ENCODE data around the gene MAP2K7. TPM values are rescaled to one million over a fixed set of nuclear protein-coding genes. Genes with fewer than 3 reads are reported as not detected.
"Not testable (repeated sequence)": the region's sequence is repeated elsewhere in the genome, so short reads cannot be mapped to it uniquely, and the experiment has no call there.

The MAP2K7 gene
- total RNA-seq, 4 donors from 2014 or later, result 13.9 to 23.4 (median 17.9) TPM

DNA sequence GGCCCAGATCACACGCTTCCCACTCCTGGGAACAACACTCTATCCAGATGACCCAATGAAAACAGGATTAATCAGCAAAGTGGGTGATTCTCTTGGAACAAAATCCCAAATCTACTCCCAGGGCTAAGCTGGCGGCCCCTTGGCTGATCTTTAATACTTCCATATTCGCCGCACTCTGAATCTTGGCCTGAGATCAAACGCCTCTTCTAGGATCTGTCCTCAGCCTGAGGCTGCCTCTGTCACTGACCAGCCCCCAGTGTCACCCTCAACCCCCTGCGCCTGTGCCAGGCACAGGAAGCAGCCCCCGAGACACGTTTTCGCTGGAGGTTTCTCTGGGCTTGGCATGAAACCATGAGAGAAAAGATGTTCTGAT is 24.6 kb downstream of the MAP2K7 start:
- peaks cover 0 to 34% of the 10 kb centered on the region in 2 donors for H3K36me3 ChIP-seq
- peaks cover 17 to 89% (median 64%) of the 10 kb centered on the region in 3 donors for H3K4me1 ChIP-seq
- peak overlapping the region in 1 of 2 donors; percentile 32 for H3K4me3 ChIP-seq
- no peaks in the 10 kb centered on the region for H3K27me3 ChIP-seq
- 15 to 31% methylated on average over 4 to 5 of the region's 9 CpGs for WGBS, 2 donors (ENCODE audit: low coverage in 1 of 2)
- H3K27ac ChIP-seq, result peak overlapping the region; percentile 94 to 97 (median 94)
- TF ChIP-seq POLR2AphosphoS5 (IDR thresholded peaks at IDR 0.05), result peak; percentile 67
- TF ChIP-seq, protein P1, sequence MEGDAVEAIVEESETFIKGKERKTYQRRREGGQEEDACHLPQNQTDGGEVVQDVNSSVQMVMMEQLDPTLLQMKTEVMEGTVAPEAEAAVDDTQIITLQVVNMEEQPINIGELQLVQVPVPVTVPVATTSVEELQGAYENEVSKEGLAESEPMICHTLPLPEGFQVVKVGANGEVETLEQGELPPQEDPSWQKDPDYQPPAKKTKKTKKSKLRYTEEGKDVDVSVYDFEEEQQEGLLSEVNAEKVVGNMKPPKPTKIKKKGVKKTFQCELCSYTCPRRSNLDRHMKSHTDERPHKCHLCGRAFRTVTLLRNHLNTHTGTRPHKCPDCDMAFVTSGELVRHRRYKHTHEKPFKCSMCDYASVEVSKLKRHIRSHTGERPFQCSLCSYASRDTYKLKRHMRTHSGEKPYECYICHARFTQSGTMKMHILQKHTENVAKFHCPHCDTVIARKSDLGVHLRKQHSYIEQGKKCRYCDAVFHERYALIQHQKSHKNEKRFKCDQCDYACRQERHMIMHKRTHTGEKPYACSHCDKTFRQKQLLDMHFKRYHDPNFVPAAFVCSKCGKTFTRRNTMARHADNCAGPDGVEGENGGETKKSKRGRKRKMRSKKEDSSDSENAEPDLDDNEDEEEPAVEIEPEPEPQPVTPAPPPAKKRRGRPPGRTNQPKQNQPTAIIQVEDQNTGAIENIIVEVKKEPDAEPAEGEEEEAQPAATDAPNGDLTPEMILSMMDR (IDR thresholded peaks at IDR 0.05), result peak in 1 of 4 experiments; percentile 41
- no peak for TF ChIP-seq EP300 (IDR thresholded peaks at IDR 0.05)
- H3K9me3 ChIP-seq, result no peaks in the 10 kb centered on the region
- ATAC-seq, result no peak

DNA sequence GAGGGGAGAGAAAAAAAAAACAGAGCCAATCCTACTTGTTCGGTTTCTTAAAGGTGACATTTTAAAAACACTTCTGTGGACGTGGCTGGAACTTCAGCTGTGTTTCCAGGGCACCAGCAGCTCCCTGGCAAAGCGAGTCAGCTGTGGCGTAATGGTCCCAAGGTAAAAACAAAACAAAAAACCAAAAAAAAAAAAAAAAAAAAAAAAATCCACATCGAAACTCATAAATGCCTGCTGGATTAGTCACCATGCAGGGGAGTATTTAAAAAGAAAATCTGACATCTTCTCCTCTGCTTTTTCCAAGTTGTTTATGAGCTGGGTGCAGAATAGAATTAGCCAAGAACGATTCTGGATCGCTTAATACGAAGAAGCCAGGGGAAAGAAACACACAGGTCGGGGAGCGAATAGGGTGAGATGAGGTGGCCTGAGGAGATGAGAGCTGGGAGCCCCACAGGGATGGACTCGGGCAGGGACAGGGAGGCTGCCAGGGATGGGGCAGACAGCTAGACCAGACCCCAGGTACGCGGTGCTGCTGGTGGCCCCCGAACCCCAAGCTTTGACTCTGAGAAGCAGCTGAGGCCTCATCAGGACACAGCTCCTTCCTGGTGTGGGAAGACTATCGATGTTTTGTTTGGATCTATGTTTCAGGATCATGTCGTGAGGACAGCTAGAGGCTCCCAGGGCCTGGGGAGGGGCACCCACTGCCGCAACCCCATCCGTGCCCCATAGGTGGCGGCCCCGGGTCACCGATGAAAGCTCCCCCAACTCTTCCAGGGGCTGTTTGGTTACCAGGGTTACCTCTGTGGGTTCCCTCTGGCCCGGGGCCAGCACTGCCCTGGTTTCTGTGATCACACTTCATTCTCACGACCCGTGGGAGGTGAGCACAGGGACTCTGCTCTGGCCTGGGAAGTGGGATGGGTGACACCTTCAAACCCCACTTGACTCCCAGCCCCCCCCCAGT is 25.3 kb downstream of the MAP2K7 start:
- H3K27me3 ChIP-seq, result no peaks in the 10 kb centered on the region
- TF ChIP-seq POLR2A (IDR thresholded peaks at IDR 0.05), result no peak
- TF ChIP-seq, protein P1 (IDR thresholded peaks at IDR 0.05), result peak in 3 of 4 experiments; percentile 15 to 50 (median 49)
- no peak for TF ChIP-seq EP300 (IDR thresholded peaks at IDR 0.05)
- peak; percentile 74 for TF ChIP-seq POLR2AphosphoS5 (IDR thresholded peaks at IDR 0.05)
- peak overlapping the region in 1 of 2 donors; percentile 38 for H3K4me3 ChIP-seq
- peaks cover 0 to 41% of the 10 kb centered on the region in 2 donors for H3K36me3 ChIP-seq
- H3K27ac ChIP-seq, result peak overlapping the region; percentile 94 to 97 (median 94)
- no peaks in the 10 kb centered on the region for H3K9me3 ChIP-seq
- H3K4me1 ChIP-seq, result peaks cover 17 to 82% (median 64%) of the 10 kb centered on the region in 3 donors
- ATAC-seq, result peak; percentile 57
- 32 to 34% methylated on average over 8 to 12 of the region's 24 CpGs for WGBS, 2 donors (ENCODE audit: low coverage in 1 of 2)

DNA sequence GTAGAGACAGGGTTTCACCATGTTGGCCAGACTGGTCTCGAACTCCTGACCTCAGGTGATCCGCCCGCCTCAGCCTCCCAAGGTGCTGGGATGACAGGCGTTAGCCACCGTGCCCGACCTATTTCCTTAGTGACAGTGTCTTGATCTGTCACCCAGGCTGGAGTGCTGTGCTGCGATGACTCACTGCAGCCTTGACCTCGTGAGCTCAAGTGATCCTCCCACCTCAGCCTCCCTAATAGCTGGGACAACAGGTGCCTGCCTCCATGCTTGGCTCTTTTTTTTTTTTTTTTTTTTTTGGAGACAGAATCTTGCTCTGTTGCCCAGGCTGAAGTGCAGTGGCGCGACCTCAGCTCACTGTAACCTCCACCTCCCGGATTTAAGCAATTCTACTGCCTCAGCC is 26.4 kb downstream of the MAP2K7 start:
- WGBS, 2 donors (ENCODE audit: low coverage in 1 of 2), result 73% methylated on average over 2 of the region's 11 CpGs; no CpG with 5 or more reads in 1 of the 2 donors
- H3K4me3 ChIP-seq, ATAC-seq, H3K27me3 ChIP-seq, H3K9me3 ChIP-seq: not testable (repeated sequence)
- Histone ChIP-seq H3K36me3 (peaks cover 0 to 51% of the 10 kb centered on the region in 2 donors), H3K27ac (peak overlapping the region; percentile 94 to 97 (median 94)), H3K4me1 (peaks cover 17 to 72% (median 55%) of the 10 kb centered on the region in 3 donors)

DNA sequence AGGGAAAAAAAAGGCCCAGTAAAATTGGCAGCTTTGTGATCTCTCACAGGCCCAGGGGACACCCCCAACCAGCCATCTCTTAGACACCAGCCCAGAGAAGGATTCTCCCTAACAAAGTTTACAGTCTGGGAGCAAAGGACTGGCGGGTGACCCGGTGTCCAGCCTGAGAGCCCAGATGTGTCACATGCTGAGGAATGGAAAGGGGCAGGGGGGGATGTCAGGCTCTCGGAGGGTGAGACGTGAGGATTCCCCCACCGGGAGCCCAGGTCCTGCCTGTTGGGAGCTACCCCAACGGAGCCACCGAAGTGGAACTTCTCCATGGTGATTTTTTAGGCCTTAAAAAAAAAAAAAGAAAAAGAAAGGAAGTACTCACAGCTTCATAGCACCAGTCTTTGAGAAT is 27.1 kb downstream of the MAP2K7 start:
- no peak for ATAC-seq
- TF ChIP-seq POLR2A (IDR thresholded peaks at IDR 0.05) (no peak), EP300 (IDR thresholded peaks at IDR 0.05) (no peak), POLR2AphosphoS5 (IDR thresholded peaks at IDR 0.05) (no peak)
- TF ChIP-seq, protein P1 (IDR thresholded peaks at IDR 0.05), result no peak
- Histone ChIP-seq H3K4me3 (no peak overlapping the region), H3K36me3 (peaks cover 0 to 59% of the 10 kb centered on the region in 2 donors), H3K27me3 (no peaks in the 10 kb centered on the region), H3K9me3 (no peaks in the 10 kb centered on the region), H3K27ac (peak overlapping the region; percentile 94 to 97 (median 94)), H3K4me1 (peaks cover 17 to 64% (median 50%) of the 10 kb centered on the region in 3 donors)
- 48% methylated on average over 3 of the region's 7 CpGs; no CpG with 5 or more reads in 1 of the 2 donors for WGBS, 2 donors (ENCODE audit: low coverage in 1 of 2)

DNA sequence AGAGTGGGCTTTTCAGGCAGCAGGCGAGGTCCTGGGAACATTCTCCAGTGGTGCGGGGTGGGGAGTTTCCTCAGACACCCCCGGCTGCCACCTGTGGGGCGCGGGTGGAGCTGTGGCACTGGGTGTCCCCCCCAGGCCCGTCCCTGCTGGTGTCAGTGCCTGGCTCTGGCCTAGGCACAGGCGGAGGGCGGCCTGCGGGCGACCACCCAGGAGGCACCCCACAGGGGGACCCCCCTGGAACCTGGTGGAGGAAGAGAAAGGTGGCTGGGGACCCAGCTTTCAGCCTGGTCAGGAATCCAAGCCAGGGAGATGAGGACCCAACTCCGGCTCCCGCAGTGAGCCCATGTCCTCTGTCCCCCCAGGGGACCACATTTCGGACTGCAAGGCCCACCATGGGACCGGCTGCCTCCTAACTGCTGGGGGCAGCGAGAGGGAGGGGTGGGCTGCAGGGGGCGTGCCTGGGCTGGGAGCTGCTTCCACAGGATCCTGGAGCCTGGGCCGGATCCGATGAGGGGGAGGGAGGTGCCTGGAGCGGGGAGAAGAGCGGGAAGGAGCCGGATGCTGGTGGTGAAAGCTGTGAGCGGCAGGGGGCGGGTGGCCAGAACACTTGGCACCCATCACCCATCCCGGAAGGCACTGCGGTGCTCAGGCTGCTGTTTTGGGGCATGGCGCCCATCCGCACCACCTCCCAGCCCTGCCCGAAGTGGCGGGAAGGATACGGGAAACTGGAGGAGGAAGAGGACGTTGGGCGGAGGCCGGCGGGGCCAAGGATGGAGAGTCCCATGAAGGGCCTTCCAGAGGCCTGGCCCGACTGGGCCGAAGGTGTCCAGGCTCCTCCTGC is 27.8 kb downstream of the MAP2K7 start:
- Histone ChIP-seq H3K4me3 (no peak overlapping the region), H3K27ac (peak overlapping the region; percentile 94 to 97 (median 94)), H3K36me3 (peaks cover 0 to 66% of the 10 kb centered on the region in 2 donors), H3K9me3 (no peaks in the 10 kb centered on the region), H3K4me1 (peaks cover 17 to 63% (median 47%) of the 10 kb centered on the region in 3 donors), H3K27me3 (no peaks in the 10 kb centered on the region)
- no peak for TF ChIP-seq POLR2A (IDR thresholded peaks at IDR 0.05)
- TF ChIP-seq POLR2AphosphoS5 (IDR thresholded peaks at IDR 0.05), result peak; percentile 72
- 60 to 75% methylated on average over 1 to 10 of the region's 36 CpGs for WGBS, 2 donors (ENCODE audit: low coverage in 1 of 2)
- ATAC-seq, result no peak

Data from gastroesophageal sphincter (tissue), 4 donors.